HUDEP-2 (cell line): ENCODE data around the gene IL34.
A peak's percentile ranks its signal among the peaks of the same experiment; 100 is the strongest.
"Not testable (repeated sequence)": the region's sequence is repeated elsewhere in the genome, so short reads cannot be mapped to it uniquely, and the experiment has no call there.

ENCODE experiments used
- DNase-seq, 76 experiments: peaks; one replicate each; lab custom pipeline; 2025; ENCODE audit not compliant: unreplicated experiment in 76 of 76; lab: John Stamatoyannopoulos, UW

Gene IL34

GRCh38 chr16:70656712-70657263, 10.4 kb downstream of the IL34 start:
- DNase-seq, result no peak

- no peak for DNase-seq
Measured at GRCh38 chr16:70657956-70658355, 11.6 kb downstream of the IL34 start.

- no peak for DNase-seq
Measured at GRCh38 chr16:70658921-70659320, 12.6 kb downstream of the IL34 start.

- no peak for DNase-seq
Measured at GRCh38 chr16:70659546-70659945, 13.2 kb downstream of the IL34 start.

- DNase-seq, result no peak
Measured at GRCh38 chr16:70659953-70660671, 13.8 kb downstream of the IL34 start.

- DNase-seq, result no peak
Measured at GRCh38 chr16:70660672-70661350, 14.5 kb downstream of the IL34 start.

- DNase-seq, result no peak
Measured at GRCh38 chr16:70661534-70661917, 15.2 kb downstream of the IL34 start.

GRCh38 chr16:70661918-70662641, 15.7 kb downstream of the IL34 start:
- DNase-seq, result peak in 2 of 76 experiments; percentile 4 to 15

- DNase-seq, result no peak
Measured at GRCh38 chr16:70662991-70663523, 16.7 kb downstream of the IL34 start.

GRCh38 chr16:70663524-70664324, 17.4 kb downstream of the IL34 start:
- no peak for DNase-seq

- no peak for DNase-seq
Measured at GRCh38 chr16:70664325-70665112, 18.2 kb downstream of the IL34 start.

GRCh38 chr16:70665113-70665694, 18.8 kb downstream of the IL34 start:
- no peak for DNase-seq

GRCh38 chr16:70665806-70666735, 19.7 kb downstream of the IL34 start:
- no peak for DNase-seq

- no peak for DNase-seq
Measured at GRCh38 chr16:70670175-70670574, 23.8 kb downstream of the IL34 start.

GRCh38 chr16:70670938-70671337, 24.6 kb downstream of the IL34 start:
- DNase-seq, result not testable (repeated sequence)

- no peak for DNase-seq
Measured at GRCh38 chr16:70674221-70675014, 28.1 kb downstream of the IL34 start.

GRCh38 chr16:70675851-70676513, 29.6 kb downstream of the IL34 start:
- no peak for DNase-seq
